Non-pigmented ciliary epithelial cell (primary cell): ENCODE data around the gene CCDC122.
A peak's percentile ranks its signal among the peaks of the same experiment; 100 is the strongest.

Experiments
- DNase-seq: peaks from one replicate; pipeline ENCODE4 v3.0.0-alpha.2; 2010; ENCODE audit warnings: low read depth

The CCDC122 gene

DNA sequence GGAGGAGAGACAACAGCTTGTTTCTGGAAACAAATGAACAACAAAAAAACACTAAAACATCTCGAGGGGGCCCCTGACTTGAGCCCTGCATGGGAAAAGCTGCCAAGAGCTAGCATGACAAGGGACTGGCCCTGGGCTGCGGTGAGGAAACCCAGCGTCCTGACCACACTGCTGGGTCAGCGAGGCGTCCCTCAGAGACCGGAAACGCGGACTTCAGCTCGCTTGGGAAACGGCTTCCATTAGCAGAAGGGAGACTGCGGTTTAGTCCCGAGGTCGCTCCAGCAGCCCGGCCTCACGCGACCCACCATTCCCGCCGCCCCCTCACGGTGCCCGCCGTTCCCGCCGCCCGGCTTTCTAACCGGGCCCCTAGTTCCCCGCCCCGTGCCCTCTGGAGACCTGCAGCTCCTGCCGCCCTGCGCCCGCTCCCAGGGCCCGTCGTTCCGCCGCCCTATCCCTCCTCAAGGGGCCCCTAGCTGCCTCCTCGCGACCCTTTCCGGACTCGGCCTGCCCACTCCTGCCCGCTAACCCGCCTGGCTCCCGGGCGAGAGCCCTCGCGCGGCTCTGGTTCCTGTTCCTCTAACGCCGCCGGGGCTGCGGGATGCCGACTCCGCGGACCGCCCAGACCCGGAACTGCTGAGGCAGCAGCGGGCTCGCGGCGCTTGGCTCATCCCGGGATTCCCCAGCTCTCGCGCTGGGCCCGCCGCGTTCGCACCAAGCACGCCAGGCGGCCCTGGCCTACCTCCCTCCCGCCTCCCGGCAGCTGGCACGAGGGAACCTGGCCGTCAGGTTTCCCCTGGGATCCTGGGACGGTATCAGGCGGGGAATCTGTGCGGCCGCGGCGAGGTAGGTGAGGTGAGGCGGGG is at the start of gene CCDC122:
CCDC122 (minus strand) TSS at position 849 of the 863 bp plus-strand sequence. CDS start 10,364 bp downstream, outside the sequence.
- no peak for DNase-seq

DNA sequence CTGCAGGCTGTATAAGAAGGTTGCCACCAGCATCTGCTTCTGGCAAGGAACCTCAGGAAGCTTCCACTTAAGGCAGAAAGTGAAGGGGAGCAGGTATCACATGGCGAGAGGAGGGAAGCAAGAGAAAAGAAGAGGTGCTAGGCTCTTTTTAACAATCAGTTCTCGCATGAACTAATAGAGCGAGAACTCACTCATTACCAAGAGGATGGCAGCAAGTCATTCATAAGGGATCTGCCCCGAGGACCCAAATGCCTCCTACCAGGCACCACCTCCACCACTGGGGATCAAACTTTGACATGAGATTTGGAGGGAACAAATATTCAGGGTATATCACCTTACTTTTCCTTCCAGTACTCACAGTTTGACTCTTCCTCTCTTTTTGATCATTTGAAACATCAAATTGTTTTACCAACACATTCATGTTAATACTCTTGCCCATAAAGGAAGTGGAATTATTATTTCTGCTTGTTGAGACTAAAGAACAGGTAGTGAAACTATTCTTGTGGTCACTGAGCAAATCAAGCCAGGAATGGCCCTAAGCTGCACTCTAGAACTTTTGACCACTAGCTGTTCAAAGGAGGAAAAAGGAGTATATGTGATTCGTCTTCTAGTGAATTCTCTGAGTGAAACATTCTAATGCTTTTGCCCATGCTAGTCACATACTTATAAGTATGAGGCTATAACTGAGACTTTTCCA is 45.2 kb upstream of the CCDC122 start:
- no peak for DNase-seq

DNA sequence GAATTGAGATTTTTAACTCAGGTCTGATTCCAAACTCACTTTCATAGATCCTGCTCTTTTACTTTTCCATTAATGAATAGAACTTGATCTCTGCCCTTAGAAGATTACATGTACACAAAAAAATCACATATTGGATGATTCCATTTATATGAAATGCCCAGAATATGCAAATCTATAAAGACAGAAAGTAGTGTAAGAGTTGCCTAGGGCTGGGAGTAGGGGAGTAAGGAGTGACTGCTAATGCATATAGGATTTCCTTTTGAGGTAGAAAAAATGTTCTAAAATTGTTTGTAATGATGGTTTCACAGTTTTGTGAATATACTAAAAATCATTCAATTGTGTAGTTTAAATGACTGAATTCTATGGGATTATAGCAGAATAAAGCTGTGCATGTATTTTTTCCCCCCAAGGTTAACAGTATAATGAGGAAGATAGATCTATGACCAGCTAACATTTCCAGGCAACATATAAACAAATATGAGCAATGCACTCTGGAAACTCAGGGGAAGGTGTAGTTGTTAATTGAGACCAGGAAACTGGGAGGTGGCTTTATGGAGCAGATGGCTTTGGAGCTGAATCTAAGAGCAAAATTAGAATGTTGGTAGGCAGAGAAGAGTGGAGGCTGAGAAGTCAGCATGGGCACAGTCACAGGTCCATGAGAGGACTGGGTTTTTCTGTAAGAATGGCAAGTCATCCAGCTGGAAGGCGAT is 41.6 kb upstream of the CCDC122 start:
- no peak for DNase-seq

DNA sequence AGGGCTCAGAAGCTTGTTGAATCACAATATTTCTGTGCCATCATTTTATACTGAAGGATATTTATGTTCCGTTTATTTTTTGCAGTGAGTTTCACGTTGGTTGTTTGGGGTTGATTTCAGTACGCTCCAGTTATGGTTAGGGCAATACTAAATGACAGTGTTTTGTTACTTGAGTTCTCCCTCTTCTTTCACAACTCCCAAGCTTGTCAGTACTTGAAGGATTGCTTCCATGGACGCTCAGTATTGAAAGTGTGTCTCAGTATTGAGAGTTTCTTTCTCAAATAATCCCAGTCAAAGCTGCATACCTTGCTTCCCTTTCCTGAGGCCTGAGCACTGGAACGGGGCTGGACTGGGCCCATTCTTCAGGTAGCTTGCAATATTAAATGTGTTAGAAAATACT is 39.1 kb upstream of the CCDC122 start:
- no peak for DNase-seq

DNA sequence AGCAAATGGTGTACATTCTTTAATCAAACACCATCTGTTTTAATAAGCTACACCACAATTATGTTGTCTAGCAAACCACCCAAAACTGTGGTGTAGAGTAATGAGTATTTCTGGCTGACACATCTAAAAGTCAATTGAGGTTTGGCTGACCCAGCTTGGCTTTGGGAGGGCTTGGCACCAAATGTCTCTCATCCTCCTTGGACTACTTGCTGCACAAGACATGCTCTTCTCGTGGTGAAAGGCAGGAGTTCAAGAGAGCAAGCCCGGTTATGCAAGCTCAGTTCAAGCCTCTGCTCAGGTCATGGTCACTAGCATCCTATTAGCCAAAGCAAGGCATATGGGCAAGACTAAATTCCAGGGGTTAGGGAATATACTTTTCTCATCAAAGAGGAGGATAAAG is 37.3 kb upstream of the CCDC122 start:
- DNase-seq: no peak

DNA sequence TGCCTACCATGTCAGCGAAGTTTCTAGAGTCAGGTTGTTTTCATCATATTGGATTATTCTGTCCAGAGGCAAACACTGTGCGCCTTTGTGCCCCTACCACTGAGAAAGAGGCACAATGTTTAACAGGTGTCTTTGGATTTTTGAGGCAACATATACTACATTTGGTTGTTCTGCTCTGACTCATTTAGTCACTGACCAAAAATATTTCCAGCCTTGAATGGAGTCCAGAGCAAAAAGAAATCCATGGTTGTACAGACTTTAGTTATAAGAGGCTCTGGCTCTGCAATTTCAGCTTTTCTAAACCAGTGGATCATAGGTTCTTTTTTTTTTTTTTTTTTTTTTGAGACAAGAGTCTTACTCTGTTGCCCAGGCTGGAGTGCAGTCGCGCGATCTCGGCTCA is 35.9 kb upstream of the CCDC122 start:
- DNase-seq: no peak

DNA sequence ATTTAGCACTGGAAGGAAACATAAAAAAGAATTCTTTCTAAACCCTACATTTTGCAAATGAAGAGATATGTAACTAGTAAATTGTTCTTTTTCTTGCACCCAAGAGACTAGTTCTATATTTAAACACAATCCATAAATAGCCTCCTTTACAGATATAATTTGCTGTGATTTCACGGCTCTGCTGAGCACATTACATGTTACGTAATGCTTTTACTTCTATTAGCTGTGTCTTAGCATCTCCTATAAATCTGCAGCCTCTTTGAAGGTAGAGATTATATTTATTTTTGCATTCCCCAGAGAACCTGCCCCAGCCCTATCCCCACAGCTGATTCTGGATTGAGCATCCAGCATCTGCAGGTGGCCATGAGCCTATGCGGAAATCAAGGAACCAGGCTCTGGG is 32.3 kb upstream of the CCDC122 start:
- DNase-seq: no peak

DNA sequence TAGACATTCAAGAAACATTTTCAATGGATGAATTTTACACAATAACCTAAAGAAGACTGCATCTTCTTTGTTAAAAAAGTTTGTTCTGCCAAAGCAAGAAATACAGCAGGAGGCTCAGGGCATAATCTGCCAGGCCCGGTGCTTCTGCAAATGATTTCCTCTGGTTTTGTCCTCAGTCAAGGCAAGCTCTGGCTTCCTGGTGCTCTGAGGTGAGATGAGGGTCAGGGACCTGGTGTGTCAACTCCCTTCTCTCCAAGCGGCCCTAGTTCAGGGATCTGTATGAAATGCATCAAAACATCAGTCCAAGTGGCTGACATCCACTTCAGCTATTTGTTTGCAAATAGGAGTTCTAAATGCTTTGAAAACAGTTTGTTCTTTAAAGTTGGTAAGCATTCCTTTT is 31.7 kb upstream of the CCDC122 start:
- no peak for DNase-seq

DNA sequence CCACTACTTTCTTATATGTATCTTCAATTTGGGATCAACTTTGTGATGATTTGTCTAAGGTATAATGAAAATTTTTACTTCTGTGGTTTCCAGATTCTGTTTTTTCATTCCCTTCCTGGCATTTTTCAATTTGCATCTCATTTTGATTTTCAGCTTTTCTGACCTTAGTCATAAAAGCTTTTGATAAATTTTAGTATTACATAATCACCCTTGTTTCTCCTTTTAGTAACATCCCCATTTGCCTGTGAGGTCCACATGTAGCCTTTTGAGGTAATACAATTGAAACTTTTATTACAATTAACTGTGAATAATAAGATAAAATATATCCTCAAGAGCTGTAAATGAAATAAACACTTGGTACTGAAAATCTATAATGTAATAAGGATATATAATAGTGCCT is 31.3 kb upstream of the CCDC122 start:
- no peak for DNase-seq

DNA sequence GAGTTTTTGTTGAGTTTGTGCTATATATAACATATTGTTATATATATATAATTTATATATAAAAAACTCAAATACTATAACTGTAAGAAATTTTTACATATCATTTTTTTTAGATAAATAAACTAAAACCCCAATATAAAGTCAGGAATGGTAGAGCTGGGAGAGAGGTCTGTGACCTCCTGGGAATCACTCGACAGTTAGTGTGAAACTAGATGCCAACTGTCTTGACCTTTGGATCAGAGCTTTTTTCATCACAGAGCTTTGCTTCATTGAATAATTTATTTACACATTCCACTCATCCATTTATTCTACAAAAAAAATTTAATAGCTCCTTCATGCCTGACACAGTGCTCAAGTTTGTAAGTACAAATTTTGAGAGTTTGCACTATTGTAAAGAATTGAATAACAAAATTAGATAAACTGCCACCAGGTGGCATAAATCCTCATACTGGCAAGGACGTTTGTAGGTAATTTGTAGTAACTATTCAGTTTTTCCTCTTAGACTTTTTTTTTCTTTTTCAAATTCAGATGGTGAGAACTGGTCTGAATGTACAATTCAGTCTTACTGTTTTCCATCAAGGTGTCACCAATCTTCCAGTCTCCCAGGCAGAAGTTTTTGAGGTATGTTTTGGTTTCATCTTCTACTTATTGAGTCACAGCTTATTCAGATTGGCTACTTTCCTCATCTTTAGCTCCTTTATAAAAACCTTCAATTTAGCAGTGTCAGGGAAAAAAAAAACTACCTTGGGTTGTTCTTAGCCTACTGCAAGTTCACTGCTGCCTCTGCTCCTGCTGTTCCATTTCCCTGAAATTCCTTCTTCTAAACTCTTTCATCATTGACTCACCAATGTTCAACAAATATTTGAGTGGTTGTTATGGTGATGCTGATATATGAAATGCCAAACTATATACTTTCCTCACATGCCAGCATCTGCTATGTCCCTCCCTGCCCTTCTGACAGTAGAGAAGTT is 28.9 kb upstream of the CCDC122 start:
- peak; percentile 61 for DNase-seq

DNA sequence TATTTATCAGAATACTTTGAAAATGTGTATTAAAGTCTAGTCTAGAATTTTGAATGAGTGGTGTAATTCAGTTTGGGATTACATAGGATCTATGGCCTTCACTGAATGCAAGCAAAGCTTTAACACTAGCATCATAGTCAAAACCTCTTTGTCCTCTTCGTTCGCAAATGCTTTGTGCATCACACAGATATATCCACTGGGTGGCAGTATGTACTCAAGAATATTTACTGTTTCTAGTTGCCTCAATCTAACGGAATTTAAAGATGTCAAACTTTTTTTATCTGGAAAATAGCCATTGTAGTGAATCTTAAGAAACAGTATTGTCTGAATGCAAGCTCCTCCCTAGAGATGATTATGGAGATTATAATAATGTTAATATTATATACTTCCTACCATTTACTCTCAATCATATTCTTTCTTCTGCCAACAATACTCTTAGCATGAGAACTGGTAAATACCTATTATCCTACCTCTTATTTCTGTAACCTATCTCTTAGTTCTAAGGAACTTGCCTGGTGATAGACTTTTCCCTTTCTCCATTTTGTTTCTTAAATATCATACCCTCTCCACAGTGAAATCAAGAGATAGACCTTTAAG is 26.0 kb upstream of the CCDC122 start:
- DNase-seq: no peak

DNA sequence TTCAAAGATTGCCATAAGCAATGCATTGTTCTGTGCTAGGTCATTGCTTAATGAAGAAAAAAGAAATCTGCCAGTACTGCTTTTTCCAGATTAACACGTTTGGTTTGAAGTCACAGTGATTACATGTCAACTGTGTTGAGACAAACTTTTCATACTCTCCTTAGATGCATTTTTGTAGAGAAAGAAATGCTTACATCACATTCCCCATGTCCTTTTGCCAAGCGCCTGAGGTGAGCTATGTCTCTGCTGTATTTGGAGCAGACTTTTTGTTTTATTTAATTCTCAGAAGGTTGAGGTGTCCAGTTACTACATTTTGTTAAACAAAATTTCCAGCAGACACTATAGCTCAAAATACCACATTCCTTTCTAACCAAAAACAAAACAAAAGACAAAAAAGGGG is 16.4 kb upstream of the CCDC122 start:
- no peak for DNase-seq

DNA sequence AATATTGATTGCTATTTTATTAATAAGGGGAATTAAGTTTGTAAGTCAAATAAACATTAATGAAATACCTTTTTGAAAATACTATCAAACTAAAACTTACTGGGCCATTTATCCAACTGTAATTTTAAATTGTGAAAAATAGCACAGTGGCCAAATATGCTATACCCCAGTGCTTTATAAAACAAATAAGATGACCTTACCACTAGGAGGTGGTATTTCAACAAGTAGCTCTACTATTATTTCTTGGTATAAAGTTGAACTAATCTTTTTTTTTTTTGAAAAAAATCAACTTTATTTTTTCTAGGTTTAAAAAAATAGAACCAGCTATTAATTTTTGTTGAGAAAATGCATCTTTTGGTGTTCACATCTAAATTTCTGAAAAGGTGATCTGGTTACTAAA is 14.9 kb upstream of the CCDC122 start:
- DNase-seq: no peak

DNA sequence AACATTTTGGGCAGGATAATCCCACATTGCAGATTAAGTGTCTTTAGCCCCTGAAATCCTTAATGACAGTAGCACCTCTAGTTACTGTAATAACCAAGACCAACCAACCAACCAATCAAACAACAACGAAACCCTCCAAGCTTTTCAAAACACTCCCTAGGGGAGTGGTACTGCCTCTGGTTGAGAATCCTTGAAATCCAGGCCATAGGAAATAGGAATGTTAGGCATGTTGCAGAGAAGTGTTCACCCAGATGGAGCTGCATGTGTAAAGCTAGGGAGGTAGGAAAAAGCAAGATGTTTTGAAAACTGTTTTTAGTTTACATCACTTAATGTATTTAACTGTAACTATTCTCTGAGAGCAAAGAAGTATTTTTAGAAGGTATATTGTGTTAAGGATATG is 4.7 kb upstream of the CCDC122 start:
- no peak for DNase-seq

DNA sequence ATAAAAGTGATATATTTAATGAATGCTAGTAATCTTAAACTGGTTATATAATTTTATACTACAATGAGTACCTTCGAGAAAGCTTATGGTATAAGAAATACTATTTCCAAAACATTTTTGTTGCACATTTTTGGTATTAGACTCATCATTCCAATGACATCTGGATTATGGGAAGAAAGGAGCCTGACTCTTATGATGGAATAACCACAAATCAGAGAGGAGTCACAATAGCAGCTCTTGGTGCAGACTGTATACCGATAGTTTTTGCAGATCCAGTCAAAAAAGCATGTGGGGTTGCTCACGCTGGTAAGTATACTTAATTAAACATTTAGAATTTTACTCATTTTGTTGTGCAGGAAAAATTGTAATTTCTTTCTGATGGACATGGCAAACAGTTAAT is 4.1 kb upstream of the CCDC122 start:
- DNase-seq: no peak

DNA sequence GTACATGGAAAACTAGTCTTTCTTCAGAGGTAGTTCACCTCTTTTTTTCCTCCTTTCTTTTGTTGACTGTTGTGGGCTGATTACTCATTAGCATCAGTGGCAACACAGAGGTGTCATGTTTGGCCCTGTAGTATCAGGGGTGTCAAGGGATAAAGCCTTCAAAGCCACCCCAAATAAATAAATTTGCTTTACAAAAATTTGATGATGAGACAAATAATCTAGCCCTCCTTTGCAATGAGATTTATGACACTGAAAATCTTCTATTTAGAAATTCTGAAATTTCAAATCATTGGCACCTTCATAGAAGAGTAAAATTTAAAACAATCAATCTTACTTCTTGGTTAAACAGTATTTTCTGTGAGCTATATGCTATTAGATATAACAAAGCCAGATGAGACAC is 2.0 kb upstream of the CCDC122 start:
- no peak for DNase-seq

DNA sequence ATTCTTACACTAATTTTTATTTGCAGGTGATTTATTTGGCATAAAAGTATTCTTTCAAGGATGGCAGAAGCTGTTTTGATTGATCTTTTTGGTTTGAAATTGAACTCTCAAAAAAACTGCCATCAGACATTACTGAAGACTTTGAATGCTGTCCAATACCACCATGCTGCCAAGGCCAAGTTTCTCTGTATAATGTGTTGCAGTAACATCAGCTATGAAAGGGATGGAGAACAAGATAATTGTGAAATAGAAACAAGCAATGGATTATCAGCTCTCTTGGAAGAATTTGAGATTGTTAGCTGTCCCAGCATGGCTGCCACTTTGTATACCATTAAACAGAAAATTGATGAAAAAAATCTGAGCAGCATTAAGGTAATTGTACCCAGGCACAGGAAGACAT is 1.4 kb upstream of the CCDC122 start:
- no peak for DNase-seq

DNA sequence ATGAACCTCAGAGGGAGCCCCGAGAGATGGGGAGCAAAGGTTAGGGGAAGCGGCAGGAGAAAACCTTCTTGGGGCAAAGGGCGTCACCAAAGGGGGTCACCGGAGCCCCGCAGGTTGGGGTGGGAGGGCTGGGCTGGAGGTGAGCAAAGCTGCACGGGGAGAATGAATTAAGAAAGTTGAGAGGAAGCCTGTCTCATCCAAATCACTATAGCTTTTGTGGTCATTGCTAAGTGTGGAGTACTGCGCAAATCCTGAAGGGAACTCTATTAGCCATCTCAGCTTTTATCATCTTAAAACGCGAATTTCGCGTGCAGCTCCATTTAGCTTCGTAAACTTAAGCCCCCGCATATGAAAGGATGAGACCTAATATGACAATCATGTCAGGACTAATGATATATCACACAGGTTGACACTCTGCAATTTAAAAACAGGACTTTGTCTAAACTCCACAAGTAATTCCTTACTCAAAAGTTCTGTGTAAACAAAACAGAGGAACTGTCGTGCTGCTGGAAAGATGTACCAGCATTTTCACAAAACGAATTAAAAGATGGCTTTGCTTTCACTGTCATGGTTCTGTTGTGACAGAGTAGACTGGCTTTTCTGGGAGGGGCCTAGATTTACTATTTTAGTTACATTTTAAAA is 795 bp upstream of the CCDC122 start:
- DNase-seq: no peak

DNA sequence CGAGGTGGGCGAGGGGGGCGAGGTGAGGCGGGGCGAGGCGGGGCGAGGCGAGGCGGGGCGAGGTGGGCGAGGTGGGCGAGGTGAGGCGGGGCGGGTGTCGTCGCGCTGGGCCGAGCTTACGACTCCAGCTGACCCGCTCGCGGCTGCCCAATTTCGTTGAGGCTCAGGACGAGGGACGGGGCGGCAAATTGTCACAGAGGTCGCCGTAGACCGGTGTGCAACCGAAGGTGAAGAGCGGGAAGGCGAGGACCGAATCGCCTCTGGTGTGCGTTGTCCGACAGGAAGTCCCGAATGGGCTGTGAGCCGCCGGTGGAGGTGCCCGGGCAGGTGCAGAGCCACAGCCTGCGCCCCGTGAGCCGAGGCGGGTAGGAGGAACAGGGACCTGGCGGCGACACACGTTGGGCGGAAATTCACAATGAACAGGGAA is 228 bp upstream of the CCDC122 start, which contains the start of gene LACC1:
LACC1 (plus strand) TSS at position 150 of the 427 bp plus-strand sequence. CDS start 1,082 bp downstream, outside the sequence.
- DNase-seq: no peak

DNA sequence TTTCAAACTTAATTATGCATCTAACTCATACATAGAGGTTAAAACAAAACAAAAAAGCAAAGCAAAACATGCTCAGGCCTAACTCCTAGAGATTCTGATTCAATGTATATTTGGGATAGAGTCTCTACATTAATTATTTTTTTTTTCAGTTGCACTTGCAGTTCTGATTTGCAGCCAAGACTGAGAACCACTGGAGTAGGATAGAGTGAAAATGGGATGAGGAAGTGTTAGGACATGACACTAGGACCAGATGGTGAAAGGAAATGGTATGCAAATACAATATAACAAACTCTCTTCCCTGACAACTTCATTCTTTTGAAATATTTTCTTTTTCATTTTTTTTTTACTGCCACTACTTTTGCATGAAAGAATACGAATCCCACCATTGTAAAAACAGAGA is 1.8 kb downstream of the CCDC122 start:
- no peak for DNase-seq

DNA sequence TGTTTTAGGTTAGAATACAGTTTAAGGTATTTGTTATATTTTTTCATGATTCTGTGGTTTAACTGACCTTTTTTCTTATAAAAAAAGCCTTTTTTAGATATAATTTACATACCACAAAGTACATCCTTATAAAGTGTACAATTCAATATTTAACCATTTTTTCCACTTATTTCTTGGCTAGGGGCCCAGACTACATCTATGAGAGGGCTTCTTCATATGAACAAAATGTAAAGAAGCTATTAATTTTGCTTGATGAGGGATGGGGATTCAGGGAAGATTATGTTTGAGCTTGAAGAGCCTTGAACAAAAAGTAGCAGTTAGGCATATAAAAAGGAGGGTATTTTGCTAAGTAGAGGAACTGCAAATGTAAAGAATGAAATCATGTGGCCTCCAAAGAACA is 2.2 kb downstream of the CCDC122 start:
- DNase-seq: no peak
